Measurements from ENCODE around the gene SLC8A1. TPM values are rescaled to one million over a fixed set of nuclear protein-coding genes. Genes with fewer than 3 reads are reported as not detected.

Gene SLC8A1
- total RNA-seq, 2 donors from 2014 or later: 23.2 to 28.2 TPM

DNA sequence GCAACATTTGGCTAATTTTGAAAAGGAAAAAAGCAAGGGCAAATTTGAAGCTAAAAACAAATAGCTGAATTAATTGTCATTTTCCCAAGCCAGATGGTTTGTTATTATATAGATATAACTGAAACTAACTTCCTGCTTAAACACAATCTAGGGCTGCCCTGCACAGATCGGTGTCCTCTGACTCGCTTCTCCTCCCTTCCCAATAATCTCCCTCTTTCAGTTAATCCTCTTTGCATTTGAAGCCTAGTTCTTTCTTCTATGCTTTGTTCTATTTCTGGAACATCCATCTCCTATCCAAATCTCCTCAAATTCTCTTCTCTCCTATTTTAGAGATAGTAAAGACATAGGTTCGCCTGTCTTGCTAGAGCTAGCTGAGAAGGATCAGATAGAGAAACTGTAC, 328.1 kb downstream of the SLC8A1 start:
- no peaks in the 10 kb centered on the region for H3K4me1 ChIP-seq (replicated peaks)
- no peaks in the 10 kb centered on the region for H3K27me3 ChIP-seq (replicated peaks; ENCODE audit: insufficient read depth)
- no peak overlapping the region for H3K4me3 ChIP-seq
- no peak for DNase-seq (ENCODE audit: low spot score)
- WGBS: 88% methylated on average over 3 of the region's 3 CpGs
- H3K9me3 ChIP-seq: no peaks in the 10 kb centered on the region
- intact Hi-C loops (cut with DNase I): no loop called here
- no peak overlapping the region for H3K27ac ChIP-seq
- no peaks in the 10 kb centered on the region for H3K36me3 ChIP-seq
- TF ChIP-seq POLR2A (IDR thresholded peaks at IDR 0.05): no peak
- no peak for TF ChIP-seq POLR2AphosphoS5 (IDR thresholded peaks at IDR 0.05)
- TF ChIP-seq, protein P1, sequence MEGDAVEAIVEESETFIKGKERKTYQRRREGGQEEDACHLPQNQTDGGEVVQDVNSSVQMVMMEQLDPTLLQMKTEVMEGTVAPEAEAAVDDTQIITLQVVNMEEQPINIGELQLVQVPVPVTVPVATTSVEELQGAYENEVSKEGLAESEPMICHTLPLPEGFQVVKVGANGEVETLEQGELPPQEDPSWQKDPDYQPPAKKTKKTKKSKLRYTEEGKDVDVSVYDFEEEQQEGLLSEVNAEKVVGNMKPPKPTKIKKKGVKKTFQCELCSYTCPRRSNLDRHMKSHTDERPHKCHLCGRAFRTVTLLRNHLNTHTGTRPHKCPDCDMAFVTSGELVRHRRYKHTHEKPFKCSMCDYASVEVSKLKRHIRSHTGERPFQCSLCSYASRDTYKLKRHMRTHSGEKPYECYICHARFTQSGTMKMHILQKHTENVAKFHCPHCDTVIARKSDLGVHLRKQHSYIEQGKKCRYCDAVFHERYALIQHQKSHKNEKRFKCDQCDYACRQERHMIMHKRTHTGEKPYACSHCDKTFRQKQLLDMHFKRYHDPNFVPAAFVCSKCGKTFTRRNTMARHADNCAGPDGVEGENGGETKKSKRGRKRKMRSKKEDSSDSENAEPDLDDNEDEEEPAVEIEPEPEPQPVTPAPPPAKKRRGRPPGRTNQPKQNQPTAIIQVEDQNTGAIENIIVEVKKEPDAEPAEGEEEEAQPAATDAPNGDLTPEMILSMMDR (IDR thresholded peaks at IDR 0.05): no peak

GRCh38 chr2:40123326-40123725, 328.6 kb downstream of the SLC8A1 start:
- no peaks in the 10 kb centered on the region for H3K27me3 ChIP-seq (replicated peaks; ENCODE audit: insufficient read depth)
- 57% methylated on average over 1 of the region's 1 CpG for WGBS
- DNase-seq (ENCODE audit: low spot score): no peak
- H3K4me3 ChIP-seq: no peak overlapping the region
- no peaks in the 10 kb centered on the region for H3K4me1 ChIP-seq (replicated peaks)
- H3K27ac ChIP-seq: no peak overlapping the region
- H3K36me3 ChIP-seq: no peaks in the 10 kb centered on the region
- intact Hi-C loops (cut with DNase I): no loop called here
- H3K9me3 ChIP-seq: no peaks in the 10 kb centered on the region
- TF ChIP-seq POLR2A (IDR thresholded peaks at IDR 0.05) (no peak), POLR2AphosphoS5 (IDR thresholded peaks at IDR 0.05) (no peak)
- TF ChIP-seq, protein P1 (IDR thresholded peaks at IDR 0.05): no peak

DNA sequence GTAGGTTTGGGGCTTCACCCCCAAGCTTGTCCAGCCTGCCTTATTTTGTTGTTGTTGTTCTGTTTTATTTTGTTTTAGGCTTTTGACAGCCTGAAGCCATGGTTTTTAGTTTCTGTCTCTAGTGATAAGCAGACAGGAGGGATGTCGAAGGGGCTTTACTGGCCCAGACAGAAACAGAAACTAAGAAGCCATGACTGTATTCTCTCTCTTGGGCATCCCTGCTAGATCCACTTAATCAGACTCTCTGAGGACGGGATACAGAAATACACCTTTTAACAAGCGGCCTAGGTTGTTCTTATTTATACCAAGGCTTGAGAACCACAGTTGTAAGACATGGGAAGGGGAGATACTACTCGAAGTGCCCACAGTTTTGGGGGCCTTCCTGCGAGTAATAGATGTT, 330.9 kb downstream of the SLC8A1 start:
- H3K9me3 ChIP-seq: no peaks in the 10 kb centered on the region
- no peaks in the 10 kb centered on the region for H3K36me3 ChIP-seq
- H3K27me3 ChIP-seq (replicated peaks; ENCODE audit: insufficient read depth): no peaks in the 10 kb centered on the region
- no peak overlapping the region for H3K27ac ChIP-seq
- intact Hi-C loops (cut with DNase I): no loop called here
- no peaks in the 10 kb centered on the region for H3K4me1 ChIP-seq (replicated peaks)
- TF ChIP-seq, protein P1 (IDR thresholded peaks at IDR 0.05): no peak
- TF ChIP-seq POLR2AphosphoS5 (IDR thresholded peaks at IDR 0.05) (no peak), POLR2A (IDR thresholded peaks at IDR 0.05) (no peak)
- no peak overlapping the region for H3K4me3 ChIP-seq
- no peak for DNase-seq (ENCODE audit: low spot score)
- 93% methylated on average over 5 of the region's 5 CpGs for WGBS

DNA sequence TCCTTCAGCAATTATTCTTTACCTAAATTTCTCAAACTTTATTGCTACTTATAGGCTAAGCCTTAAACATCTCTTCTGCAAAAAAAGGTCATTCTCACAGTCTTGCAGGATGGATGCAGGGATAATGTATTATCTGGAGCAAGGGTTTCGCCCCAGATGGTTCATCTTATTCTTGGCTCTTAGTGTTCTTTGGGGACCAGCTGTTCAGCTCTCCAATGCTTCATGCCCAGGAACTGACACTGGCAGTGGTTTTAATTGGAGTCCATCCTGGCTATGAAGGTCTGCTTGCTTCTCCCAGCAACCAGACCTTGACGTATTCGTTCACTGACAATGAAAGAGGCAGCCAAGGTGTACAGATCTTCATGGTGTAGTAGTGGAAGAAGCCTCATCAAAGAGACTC, 331.9 kb downstream of the SLC8A1 start:
- Histone ChIP-seq H3K27ac (no peak overlapping the region), H3K4me1 (replicated peaks) (no peaks in the 10 kb centered on the region), H3K4me3 (no peak overlapping the region), H3K36me3 (no peaks in the 10 kb centered on the region), H3K9me3 (no peaks in the 10 kb centered on the region), H3K27me3 (replicated peaks; ENCODE audit: insufficient read depth) (no peaks in the 10 kb centered on the region)
- DNase-seq (ENCODE audit: low spot score): no peak
- intact Hi-C loops (cut with DNase I): no loop called here
- 88% methylated on average over 3 of the region's 3 CpGs for WGBS
- TF ChIP-seq POLR2A (IDR thresholded peaks at IDR 0.05) (no peak), POLR2AphosphoS5 (IDR thresholded peaks at IDR 0.05) (no peak)
- TF ChIP-seq, protein P1 (IDR thresholded peaks at IDR 0.05): no peak

DNA sequence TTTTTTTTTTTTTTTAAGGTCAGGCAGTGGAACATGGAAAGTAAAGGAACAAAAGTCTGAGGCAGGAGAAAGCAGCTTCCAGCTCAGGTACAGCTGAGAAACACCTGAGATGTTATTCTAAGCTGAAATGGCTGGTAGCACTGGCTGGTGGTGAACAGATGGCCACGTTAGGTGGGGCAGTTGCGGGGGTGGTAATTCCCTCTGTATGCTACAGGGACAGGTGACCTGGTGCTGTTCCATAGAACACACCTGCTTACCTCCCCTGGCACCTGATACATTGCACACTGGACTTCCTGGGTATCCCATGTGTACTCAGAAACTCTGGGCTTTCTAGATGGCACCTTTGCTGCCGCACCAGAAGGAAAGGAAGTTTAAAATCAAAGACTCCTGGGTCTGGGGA, 333.3 kb downstream of the SLC8A1 start:
- no peaks in the 10 kb centered on the region for H3K4me1 ChIP-seq (replicated peaks)
- no peaks in the 10 kb centered on the region for H3K27me3 ChIP-seq (replicated peaks; ENCODE audit: insufficient read depth)
- H3K36me3 ChIP-seq: no peaks in the 10 kb centered on the region
- TF ChIP-seq, protein P1 (IDR thresholded peaks at IDR 0.05): no peak
- no peak for TF ChIP-seq POLR2AphosphoS5 (IDR thresholded peaks at IDR 0.05)
- TF ChIP-seq POLR2A (IDR thresholded peaks at IDR 0.05): no peak
- intact Hi-C loops (cut with DNase I): no loop called here
- DNase-seq (ENCODE audit: low spot score): no peak
- no peak overlapping the region for H3K27ac ChIP-seq
- H3K4me3 ChIP-seq: no peak overlapping the region
- no peaks in the 10 kb centered on the region for H3K9me3 ChIP-seq
- WGBS: 93% methylated on average over 3 of the region's 3 CpGs
